BLaER1 (cell line): ENCODE data around the gene LHX2.

Experiments used
- H3K27ac ChIP-seq: shearing (Covaris generic); formaldehyde crosslinking; 2 replicates; pipeline ENCODE4 v1.8.1; 2022
- H3K27me3 ChIP-seq: shearing (Covaris generic); formaldehyde crosslinking; 2 replicates; pipeline ENCODE4 v1.8.1; 2022
- H3K36me3 ChIP-seq: shearing (Covaris generic); formaldehyde crosslinking; 2 replicates; pipeline ENCODE4 v1.8.1; 2022
- H3K4me1 ChIP-seq: shearing (Covaris generic); formaldehyde crosslinking; 2 replicates; pipeline ENCODE4 v1.8.1; 2022
- H3K4me2 ChIP-seq: shearing (Covaris generic); formaldehyde crosslinking; 2 replicates; pipeline ENCODE4 v1.8.1; 2022
- H3K4me3 ChIP-seq: shearing (Covaris generic); formaldehyde crosslinking; 2 replicates; pipeline ENCODE4 v1.8.1; 2022
- H3K9ac ChIP-seq: shearing (Covaris generic); formaldehyde crosslinking; 2 replicates; pipeline ENCODE4 v1.8.1; 2022
- H3K9me3 ChIP-seq: shearing (Covaris generic); formaldehyde crosslinking; 2 replicates; pipeline ENCODE4 v1.8.1; 2022
- H4K20me1 ChIP-seq: shearing (Covaris generic); formaldehyde crosslinking; 2 replicates; pipeline ENCODE4 v1.8.1; 2022
- Cebpa-rat ChIP-seq: shearing (Covaris generic); IDR thresholded peaks from 2 replicates; pipeline ENCODE4 v1.8.1; 2022

Gene LHX2

DNA sequence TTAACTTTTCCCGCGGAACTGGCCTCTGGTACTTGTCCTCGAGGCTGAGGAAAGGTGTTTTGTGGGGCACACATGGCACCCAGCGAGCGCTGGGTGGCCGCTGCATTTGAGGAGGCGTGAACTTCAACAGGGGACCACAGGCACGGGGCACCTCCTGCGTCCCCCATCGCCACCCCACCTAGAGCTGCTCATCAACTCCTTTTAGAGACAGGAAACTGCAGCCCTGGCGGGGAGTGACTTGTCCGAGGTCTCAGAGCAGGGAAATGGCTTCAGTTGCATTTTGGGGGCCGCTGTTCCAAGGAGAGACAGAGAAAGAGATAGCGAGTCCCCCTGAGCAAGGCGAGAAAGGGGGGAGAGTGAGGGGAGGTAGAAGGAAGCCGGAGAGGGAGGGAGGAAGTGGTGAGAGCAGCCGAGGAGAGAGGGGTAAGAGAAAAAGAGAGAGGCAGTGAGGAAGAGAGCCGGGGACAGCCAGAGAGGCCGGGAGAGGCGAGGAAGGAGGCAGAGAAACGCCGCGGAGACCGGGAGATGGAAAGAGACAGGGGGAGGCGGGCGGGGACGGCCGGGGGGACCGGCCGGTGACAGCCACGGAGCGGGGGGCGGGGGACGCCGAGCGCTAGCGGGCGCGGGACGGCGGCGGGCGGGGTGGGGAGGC, 12.5 kb upstream of the LHX2 start:
- no peak for TF ChIP-seq Cebpa-rat
- H3K36me3 ChIP-seq: no peaks in the 10 kb centered on the region
- peak overlapping the region; percentile 52 for H3K4me2 ChIP-seq
- no peak overlapping the region for H3K9ac ChIP-seq
- no peak overlapping the region for H3K27ac ChIP-seq
- H4K20me1 ChIP-seq: peaks cover 71% of the 10 kb centered on the region
- no peaks in the 10 kb centered on the region for H3K9me3 ChIP-seq
- H3K27me3 ChIP-seq: peaks cover 99% of the 10 kb centered on the region
- H3K4me3 ChIP-seq: peak overlapping the region; percentile 22; the same call in 1 of the 2 replicates
- peaks cover 12% of the 10 kb centered on the region; the same call in 1 of the 2 replicates for H3K4me1 ChIP-seq

DNA sequence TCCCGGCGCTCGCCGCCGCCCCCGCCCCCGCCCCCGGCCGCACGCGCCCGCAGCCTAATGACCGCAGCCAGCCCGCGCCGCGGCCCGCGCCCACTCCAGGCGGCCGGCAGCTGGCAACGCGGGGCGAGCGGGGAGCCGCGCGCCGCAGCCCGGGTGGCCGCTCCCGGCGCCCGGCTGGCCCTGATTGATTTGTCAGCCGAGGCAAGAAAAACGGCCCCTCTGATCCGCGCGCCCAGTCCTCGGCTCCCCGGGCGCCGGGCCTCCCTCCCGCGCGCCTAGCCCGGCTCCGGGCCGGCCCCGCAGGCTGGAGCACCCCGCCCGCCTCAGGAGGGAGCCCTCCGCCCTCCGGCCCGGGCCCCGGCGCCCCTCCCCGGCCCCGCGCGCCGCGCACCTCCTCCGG, 11.9 kb upstream of the LHX2 start:
- peak overlapping the region; percentile 44; the same call in 1 of the 2 replicates for H3K4me3 ChIP-seq
- peaks cover 76% of the 10 kb centered on the region for H4K20me1 ChIP-seq
- no peak overlapping the region for H3K9ac ChIP-seq
- H3K4me1 ChIP-seq: peaks cover 12% of the 10 kb centered on the region; the same call in 1 of the 2 replicates
- H3K27ac ChIP-seq: no peak overlapping the region
- H3K36me3 ChIP-seq: no peaks in the 10 kb centered on the region
- H3K9me3 ChIP-seq: no peaks in the 10 kb centered on the region
- TF ChIP-seq Cebpa-rat: no peak
- peaks cover 99% of the 10 kb centered on the region for H3K27me3 ChIP-seq
- peak overlapping the region; percentile 71 for H3K4me2 ChIP-seq

DNA sequence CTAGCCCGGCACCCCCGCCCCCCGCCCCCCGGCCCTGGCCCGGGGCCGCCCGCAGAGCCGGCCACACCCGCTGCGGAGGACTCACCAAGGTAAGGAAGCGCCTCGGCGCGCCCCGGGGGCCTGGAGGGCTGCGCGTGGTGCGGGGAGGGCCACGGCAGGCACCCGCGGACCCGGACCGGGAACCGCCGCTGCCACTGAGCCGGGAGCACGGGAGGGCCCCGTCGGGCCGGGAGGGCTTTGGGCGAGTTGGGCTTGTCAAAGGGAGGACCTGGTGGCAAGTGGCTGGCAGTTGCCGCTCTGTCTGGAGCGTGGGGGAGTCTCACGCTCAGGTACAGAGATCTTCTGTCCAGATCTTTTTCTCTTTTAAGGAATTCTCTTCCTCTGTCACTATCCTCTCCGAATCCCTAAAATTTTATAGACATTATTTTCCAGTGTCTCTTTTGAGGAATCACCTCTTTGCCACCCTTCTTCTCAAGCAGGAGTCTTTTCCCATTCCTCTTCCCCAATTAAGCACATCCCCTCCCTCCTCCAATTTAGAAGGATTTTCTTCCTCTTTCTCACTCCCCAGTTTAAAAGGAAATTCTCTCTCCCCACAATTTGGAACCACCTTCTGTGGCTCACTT, 11.3 kb upstream of the LHX2 start:
- Histone ChIP-seq H3K27me3 (peaks cover 99% of the 10 kb centered on the region), H3K4me3 (no peak overlapping the region), H3K4me2 (no peak overlapping the region), H3K36me3 (no peaks in the 10 kb centered on the region), H3K9me3 (peaks cover 2% of the 10 kb centered on the region; the same call in 1 of the 2 replicates), H4K20me1 (peaks cover 83% of the 10 kb centered on the region), H3K27ac (no peak overlapping the region), H3K4me1 (peaks cover 12% of the 10 kb centered on the region; the same call in 1 of the 2 replicates), H3K9ac (no peak overlapping the region)
- TF ChIP-seq Cebpa-rat: no peak

DNA sequence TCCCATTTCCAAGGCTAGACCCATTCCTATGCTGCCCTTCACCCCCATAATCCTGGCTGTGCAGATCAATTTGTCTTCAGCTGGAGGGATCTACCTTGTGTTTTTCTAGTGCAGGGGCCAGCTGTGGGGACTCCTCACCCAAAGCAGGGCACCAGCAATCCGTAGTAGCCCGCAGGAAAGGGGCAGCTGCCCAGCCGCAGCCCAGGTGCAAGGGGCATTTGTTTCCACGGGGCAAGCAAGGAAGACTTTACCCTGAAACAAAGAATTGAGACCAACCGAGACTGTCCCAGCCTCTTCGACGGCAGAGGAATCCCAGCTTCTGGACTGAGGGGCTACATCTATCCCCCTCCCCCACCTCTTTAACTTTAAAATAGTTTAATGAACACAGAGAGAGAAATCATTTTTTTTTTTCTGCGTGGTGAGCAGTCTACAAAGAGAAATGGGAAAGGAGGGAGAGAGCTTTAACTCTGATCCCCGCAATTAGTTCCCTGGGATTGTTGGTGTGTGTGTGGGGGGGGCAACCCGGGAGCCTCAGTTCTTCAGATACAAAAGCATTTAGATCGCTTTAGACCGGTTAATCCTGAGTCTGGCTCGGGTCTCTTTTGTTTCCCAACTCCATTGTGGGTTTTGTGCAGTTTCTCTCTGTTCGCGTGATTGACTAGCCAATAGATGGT, 10.6 kb upstream of the LHX2 start:
- no peak overlapping the region for H3K4me2 ChIP-seq
- H3K4me3 ChIP-seq: no peak overlapping the region
- peaks cover 12% of the 10 kb centered on the region; the same call in 1 of the 2 replicates for H3K4me1 ChIP-seq
- peaks cover 89% of the 10 kb centered on the region for H4K20me1 ChIP-seq
- no peak overlapping the region for H3K27ac ChIP-seq
- TF ChIP-seq Cebpa-rat: no peak
- H3K27me3 ChIP-seq: peaks cover 99% of the 10 kb centered on the region
- peaks cover 3% of the 10 kb centered on the region; the same call in 1 of the 2 replicates for H3K9me3 ChIP-seq
- H3K36me3 ChIP-seq: no peaks in the 10 kb centered on the region
- no peak overlapping the region for H3K9ac ChIP-seq

DNA sequence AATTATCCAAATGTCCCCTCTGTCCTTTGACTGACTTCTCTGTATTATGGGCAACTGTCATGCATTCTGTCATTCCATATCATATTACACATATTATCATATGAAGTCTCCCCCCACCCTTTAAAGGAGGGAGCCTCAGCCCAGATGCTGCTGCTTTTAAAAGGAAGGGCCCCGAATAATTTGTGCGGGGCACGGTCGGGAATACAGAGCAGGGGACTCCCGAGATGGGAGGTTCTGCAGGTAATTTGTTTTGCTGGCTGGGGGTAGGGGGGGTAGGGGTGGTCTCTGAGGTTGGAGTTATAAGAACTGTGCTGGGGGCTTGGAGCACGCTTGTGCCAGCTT, 10.1 kb upstream of the LHX2 start:
- peaks cover 99% of the 10 kb centered on the region for H3K27me3 ChIP-seq

DNA sequence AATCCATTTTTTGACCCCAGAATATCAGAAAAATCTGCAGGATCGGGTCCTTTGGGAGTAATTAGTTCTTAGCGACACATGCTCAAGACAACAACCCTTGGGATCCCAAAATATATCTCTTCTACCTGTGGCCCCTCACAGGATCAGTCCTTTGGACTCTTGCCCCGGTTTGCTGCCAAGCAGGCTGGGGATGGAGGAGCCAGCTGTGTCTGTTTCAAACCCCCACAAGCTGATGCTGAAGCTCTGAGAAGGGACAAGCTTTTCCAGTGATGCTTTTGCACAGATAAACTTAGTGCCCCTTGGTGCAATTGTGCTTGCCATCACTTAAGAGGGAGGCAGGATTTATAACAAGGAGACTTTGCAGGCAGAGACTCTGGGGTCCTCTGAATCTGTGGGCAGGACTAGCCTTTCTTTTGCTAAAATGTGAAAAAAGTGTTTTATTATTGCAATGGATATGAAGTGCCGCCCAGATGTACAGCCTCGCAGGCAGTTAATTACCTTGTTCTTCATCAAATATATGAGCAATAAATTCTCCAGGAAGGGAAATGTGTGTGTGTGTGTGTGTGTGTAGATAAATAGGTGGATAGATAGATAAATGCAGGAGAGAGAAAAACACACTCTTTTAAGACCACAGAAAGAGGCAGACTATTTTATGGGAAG, 9.6 kb upstream of the LHX2 start:
- H3K27me3 ChIP-seq: peaks cover 99% of the 10 kb centered on the region
- no peak overlapping the region for H3K27ac ChIP-seq
- H3K9ac ChIP-seq: no peak overlapping the region
- H3K4me2 ChIP-seq: no peak overlapping the region
- H3K36me3 ChIP-seq: no peaks in the 10 kb centered on the region
- peaks cover 8% of the 10 kb centered on the region; the same call in 1 of the 2 replicates for H3K4me1 ChIP-seq
- no peak for TF ChIP-seq Cebpa-rat
- no peak overlapping the region for H3K4me3 ChIP-seq
- H4K20me1 ChIP-seq: peaks cover 92% of the 10 kb centered on the region
- peaks cover 3% of the 10 kb centered on the region; the same call in 1 of the 2 replicates for H3K9me3 ChIP-seq

More for the DNA sequence above, 10.1 kb upstream of the LHX2 start:
- no peak for TF ChIP-seq Cebpa-rat
- Histone ChIP-seq H3K4me3 (no peak overlapping the region), H3K4me2 (no peak overlapping the region), H3K27ac (no peak overlapping the region), H4K20me1 (peaks cover 92% of the 10 kb centered on the region), H3K9me3 (peaks cover 3% of the 10 kb centered on the region; the same call in 1 of the 2 replicates), H3K36me3 (no peaks in the 10 kb centered on the region), H3K9ac (no peak overlapping the region), H3K4me1 (peaks cover 12% of the 10 kb centered on the region; the same call in 1 of the 2 replicates)

DNA sequence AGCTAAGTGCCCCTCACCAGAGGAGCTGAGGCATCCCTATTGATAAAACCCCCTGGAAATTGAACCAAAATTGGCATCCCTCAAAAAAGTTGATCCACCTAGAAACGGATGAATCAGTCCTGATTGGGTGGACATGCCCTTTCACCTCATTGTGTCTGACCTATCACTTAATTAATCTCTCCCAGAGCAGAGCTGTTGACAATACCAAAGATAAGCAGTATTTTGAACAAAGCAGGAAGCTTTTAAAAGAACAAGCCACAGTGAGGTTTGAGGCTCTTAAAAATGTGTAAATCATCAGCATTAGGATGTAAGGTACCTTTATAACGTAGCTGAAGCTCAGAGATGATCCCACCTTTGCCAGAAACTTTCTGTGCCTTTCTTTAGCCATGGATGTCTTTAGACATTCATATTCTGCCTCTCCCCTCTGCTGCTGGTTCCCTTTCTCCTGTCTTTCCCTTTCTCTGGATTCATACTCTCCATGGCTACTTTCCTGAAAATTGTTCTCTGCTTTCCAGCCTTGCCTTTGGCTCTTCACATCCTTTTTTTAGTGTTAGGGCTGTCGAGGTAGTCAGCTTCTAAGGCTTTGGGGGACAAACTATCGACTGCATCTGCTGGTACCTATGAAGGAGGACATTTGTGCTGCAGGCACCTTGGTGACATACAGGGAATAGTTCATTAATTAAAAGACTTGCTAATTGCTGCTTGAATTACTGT, 7.8 kb upstream of the LHX2 start:
- no peak overlapping the region for H3K9ac ChIP-seq
- H3K4me1 ChIP-seq: peaks cover 10% of the 10 kb centered on the region; the same call in 1 of the 2 replicates
- H3K4me3 ChIP-seq: no peak overlapping the region
- peaks cover 3% of the 10 kb centered on the region; the same call in 1 of the 2 replicates for H3K9me3 ChIP-seq
- H3K27ac ChIP-seq: no peak overlapping the region
- H3K4me2 ChIP-seq: no peak overlapping the region
- TF ChIP-seq Cebpa-rat: no peak
- peaks cover 92% of the 10 kb centered on the region for H4K20me1 ChIP-seq
- H3K36me3 ChIP-seq: no peaks in the 10 kb centered on the region
- peaks cover 99% of the 10 kb centered on the region for H3K27me3 ChIP-seq

DNA sequence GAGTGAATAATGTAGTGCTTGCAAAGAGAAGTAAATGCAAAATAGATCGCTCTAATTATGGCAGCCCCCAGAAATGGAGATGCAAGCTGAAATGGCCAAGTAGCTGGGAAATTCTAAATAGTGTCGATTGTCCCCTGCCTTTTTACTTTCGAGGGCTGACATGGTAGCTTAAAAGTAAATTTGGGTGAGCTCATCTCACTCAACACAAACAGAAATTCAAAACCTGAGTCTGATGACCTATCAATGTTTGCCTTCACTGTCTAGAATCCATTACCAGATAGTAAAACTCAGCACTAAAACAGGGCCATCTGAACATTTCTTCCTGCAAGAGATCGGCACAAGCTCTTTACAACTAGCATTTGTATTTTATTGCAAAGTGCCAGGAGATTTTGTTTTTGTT, 7.0 kb upstream of the LHX2 start:
- Histone ChIP-seq H3K27me3 (peaks cover 100% of the 10 kb centered on the region), H3K4me2 (no peak overlapping the region), H3K4me3 (no peak overlapping the region), H3K9me3 (peaks cover 3% of the 10 kb centered on the region; the same call in 1 of the 2 replicates), H3K4me1 (peaks cover 7% of the 10 kb centered on the region; the same call in 1 of the 2 replicates), H3K36me3 (no peaks in the 10 kb centered on the region), H3K27ac (no peak overlapping the region), H4K20me1 (peaks cover 96% of the 10 kb centered on the region), H3K9ac (no peak overlapping the region)
- no peak for TF ChIP-seq Cebpa-rat
